AG09309 (cell line): Measurements from ENCODE around the gene CYB561A3.

Experiments used
- DNase-seq: peaks from one replicate; pipeline ENCODE4 v3.0.0-alpha.2; 2010; ENCODE audit warnings: low read depth
- H3K4me3 ChIP-seq: 2 replicates; pipeline ENCODE4 v1.5.1; 2011; ENCODE audit warnings: mild to moderate bottlenecking, low read depth, low read length, moderate library complexity; ENCODE audit not compliant: control insufficient read depth
- CTCF ChIP-seq: IDR thresholded peaks from 2 replicates; pipeline ENCODE4 v1.5.1; 2011; ENCODE audit warnings: mild to moderate bottlenecking, low read depth, low read length, inconsistent platforms; ENCODE audit not compliant: insufficient read depth, control insufficient read depth; ENCODE audit errors: missing control alignments

CYB561A3 gene

GRCh38 chr11:61347916-61348461, 13.7 kb downstream of the CYB561A3 start:
- no peak for DNase-seq
- TF ChIP-seq CTCF: no peak

GRCh38 chr11:61345954-61346843, 15.5 kb downstream of the CYB561A3 start:
- DNase-seq: no peak
- no peak overlapping the region for H3K4me3 ChIP-seq
- no peak for TF ChIP-seq CTCF

More at GRCh38 chr11:61347916-61348461, 13.7 kb downstream of the CYB561A3 start:
- H3K4me3 ChIP-seq: no peak overlapping the region

DNA sequence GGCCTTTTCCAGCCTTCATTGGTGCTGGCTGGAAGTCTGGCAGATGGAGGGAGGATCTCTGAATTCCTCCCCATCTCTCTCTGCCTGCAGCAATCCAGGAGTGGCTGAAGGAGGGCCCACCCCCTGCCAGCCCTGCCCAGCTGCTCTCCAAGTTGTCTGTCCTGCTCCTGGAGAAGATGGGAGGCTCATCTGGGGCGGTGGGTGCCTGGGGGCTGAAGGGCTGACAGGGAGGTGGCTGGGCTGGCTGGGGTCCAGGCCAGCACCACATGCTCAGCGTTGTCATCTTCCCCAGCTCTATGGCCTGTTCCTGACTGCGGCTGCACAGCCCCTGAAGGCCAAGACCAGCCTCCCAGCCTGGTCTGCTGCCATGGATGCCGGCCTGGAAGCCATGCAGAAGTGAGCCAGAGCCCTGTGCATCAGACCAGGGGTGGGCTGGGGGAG, 16.5 kb downstream of the CYB561A3 start:
- H3K4me3 ChIP-seq: no peak overlapping the region
- no peak for DNase-seq
- TF ChIP-seq CTCF: no peak

- DNase-seq: no peak
- H3K4me3 ChIP-seq: no peak overlapping the region
- TF ChIP-seq CTCF: no peak
Observed at GRCh38 chr11:61343792-61344745, 17.6 kb downstream of the CYB561A3 start.

DNA sequence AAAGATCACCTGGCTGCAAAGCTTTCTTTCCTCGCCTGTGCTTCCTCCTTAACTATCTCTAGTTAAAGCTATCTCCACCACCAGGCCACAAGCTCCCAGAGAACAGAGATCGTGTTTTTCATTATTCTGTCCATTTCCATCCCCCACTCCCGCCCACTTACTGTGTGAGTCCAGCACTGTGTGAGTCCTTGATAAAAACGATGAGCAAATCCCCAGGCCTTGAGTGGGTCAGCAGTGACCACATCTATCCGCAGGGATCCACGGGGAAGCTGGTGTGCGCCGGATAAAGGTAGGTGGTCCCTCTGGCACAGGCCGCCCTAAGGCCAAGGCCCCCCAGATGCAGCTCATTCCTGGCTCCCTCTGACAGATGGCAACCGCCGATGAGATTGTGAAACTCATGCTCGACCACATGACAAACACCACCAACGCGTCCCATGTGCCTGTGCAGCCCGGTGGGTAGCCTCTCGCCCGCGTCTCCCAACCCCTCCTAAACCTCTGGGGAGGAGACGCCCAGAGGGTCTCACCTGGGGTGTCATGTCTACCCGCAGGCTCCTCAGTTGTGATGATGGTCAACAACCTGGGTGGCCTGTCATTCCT, 19.4 kb downstream of the CYB561A3 start:
- no peak overlapping the region for H3K4me3 ChIP-seq
- DNase-seq: no peak
- TF ChIP-seq CTCF: no peak

DNA sequence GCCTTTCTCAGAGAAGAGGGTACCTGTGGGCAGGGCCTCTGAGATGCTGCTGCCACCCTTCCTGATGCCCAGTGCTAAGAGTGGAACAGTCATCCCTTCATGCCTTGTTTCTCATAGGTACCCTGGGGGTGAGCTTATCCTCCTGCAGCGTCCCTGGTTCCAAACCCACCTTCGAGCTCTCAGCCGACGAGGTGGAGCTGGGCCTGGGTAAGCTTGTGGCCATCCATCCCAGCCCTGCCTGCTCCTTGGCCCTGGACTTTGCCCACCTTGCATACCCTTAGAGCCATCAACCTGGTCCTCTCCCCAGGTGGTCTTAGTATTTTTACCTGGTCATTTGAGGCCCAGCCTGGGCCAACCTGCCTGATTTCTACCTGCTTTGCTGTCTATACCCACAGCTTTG, 20.0 kb downstream of the CYB561A3 start:
- DNase-seq: no peak
- no peak overlapping the region for H3K4me3 ChIP-seq
- TF ChIP-seq CTCF: no peak
